Fibroblast of villous mesenchyme (primary cell): ENCODE results near the gene KATNBL1. TPM values are rescaled to one million over a fixed set of nuclear protein-coding genes. Genes with fewer than 3 reads are reported as not detected.

ENCODE experiments used
- DNase-seq: peaks from one replicate; pipeline ENCODE4 v3.0.0-alpha.2; 2010; ENCODE audit warnings: low read depth
- H3K4me3 ChIP-seq: 2 replicates; pipeline ENCODE4 v1.5.1; 2011; ENCODE audit warnings: low read depth, mild to moderate bottlenecking, low read length
- CTCF ChIP-seq: IDR thresholded peaks from 2 replicates; pipeline ENCODE4 v1.5.1; 2012; ENCODE audit warnings: low read depth, mild to moderate bottlenecking, low read length; ENCODE audit not compliant: insufficient read depth
- total RNA-seq: library from RNA; depleted of rRNA; stranded (reverse); fragments of >200 nt; gene quantifications from 2 replicates; pipeline ENCODE4 v1.2.3, GENCODE V29; 2012

The KATNBL1 gene
- total RNA-seq, 1 donor: 70.4 TPM

GRCh38 chr15:34223904-34224596 lies 14.2 kb upstream of the KATNBL1 start:
- peak overlapping the region; percentile 100 for H3K4me3 ChIP-seq
- DNase-seq: peak; percentile 20
- TF ChIP-seq CTCF: no peak

- TF ChIP-seq CTCF: no peak
- H3K4me3 ChIP-seq: no peak overlapping the region
- no peak for DNase-seq
Measured at GRCh38 chr15:34217587-34218225, 7.8 kb upstream of the KATNBL1 start.

- H3K4me3 ChIP-seq: no peak overlapping the region
- TF ChIP-seq CTCF: no peak
- no peak for DNase-seq
Measured at GRCh38 chr15:34216527-34217270, 6.8 kb upstream of the KATNBL1 start.

GRCh38 chr15:34214135-34214534 lies 4.2 kb upstream of the KATNBL1 start:
- no peak for DNase-seq
- TF ChIP-seq CTCF: no peak
- no peak overlapping the region for H3K4me3 ChIP-seq

GRCh38 chr15:34213690-34214089 lies 3.8 kb upstream of the KATNBL1 start:
- peak; percentile 4 for TF ChIP-seq CTCF
- no peak for DNase-seq
- H3K4me3 ChIP-seq: no peak overlapping the region

- no peak for TF ChIP-seq CTCF
- no peak for DNase-seq
Measured at GRCh38 chr15:34206011-34206410, 3.9 kb downstream of the KATNBL1 start.

More at GRCh38 chr15:34206011-34206410, 3.9 kb downstream of the KATNBL1 start:
- no peak overlapping the region for H3K4me3 ChIP-seq
